PC-9 (cell line): ENCODE results near the gene NPHP4.

Source experiments
- CTCF ChIP-seq: fragments of 200-600 bp; sonication (generic); conservative IDR thresholded peaks from 2 replicates; pipeline ENCODE4 v1.6.1; 2017; ENCODE audit warnings: mixed run types, antibody characterized with exemption, mild to moderate bottlenecking, moderate library complexity
- EZH2 ChIP-seq: fragments of 200-600 bp; sonication (generic); IDR thresholded peaks from 2 replicates; pipeline ENCODE4 v1.8.0; 2017; ENCODE audit warnings: antibody characterized with exemption, low read depth

GRCh38 chr1:5826601-5827000 lies 165.6 kb downstream of the NPHP4 start:
- TF ChIP-seq CTCF (no peak), EZH2 (no peak)
